GM19397 (cell line): ENCODE data around the gene BMI1.
"Not testable (repeated sequence)": the region's sequence is repeated elsewhere in the genome, so short reads cannot be mapped to it uniquely, and the experiment has no call there.

Experiments
- ATAC-seq: cut with Tn5 transposase; IDR thresholded peaks from one replicate; pipeline ENCODE4 v1.9.1; 2021; ENCODE audit warnings: mild to moderate bottlenecking, moderate library complexity; ENCODE audit not compliant: unreplicated experiment

The BMI1 gene

DNA sequence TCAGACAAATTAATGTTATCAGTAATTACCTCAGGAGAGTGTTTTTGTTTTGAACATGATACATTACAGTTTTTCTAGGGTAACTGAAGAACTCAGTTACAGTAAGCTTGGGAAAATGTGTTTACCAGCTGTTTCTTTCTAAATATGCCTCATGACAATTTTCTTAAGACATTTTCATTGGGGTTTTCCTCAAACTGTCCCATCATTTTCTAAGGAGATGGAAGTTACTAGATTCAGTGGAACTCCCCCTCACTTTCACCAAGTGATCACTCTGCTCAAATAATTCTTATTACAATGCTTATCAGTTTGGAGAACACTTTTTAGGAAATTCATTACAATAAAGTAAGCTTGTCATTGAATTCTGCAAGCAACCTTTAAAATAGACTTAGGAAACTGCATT lies 18.0 kb downstream of the BMI1 start:
- ATAC-seq, result no peak

DNA sequence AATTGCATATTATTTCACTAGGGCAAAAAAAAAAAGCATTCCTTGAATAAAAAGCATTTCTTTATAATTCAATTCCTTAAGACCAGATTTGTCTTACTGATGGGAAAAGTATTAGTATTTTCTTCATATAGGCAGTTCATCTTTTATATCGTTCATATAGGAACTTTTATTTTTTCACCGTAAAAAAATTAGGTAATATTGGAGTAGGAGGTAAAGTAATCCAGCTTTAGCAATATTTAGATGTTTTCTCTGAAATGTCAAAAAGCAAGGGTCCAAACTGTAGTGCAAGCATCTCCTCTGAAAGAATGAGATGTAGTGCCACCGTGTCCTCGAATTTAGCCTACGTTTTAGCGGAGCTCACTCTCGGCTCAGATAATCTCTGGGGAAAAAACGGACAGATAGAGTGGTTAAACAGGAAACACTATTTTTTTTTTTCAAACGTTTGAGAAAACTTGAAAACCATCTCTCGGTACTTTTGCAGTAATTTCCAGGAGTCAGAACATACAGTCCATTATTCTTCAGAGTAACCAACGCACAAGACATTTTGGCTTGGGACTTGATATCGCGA lies 18.9 kb downstream of the BMI1 start:
- ATAC-seq, result no peak

DNA sequence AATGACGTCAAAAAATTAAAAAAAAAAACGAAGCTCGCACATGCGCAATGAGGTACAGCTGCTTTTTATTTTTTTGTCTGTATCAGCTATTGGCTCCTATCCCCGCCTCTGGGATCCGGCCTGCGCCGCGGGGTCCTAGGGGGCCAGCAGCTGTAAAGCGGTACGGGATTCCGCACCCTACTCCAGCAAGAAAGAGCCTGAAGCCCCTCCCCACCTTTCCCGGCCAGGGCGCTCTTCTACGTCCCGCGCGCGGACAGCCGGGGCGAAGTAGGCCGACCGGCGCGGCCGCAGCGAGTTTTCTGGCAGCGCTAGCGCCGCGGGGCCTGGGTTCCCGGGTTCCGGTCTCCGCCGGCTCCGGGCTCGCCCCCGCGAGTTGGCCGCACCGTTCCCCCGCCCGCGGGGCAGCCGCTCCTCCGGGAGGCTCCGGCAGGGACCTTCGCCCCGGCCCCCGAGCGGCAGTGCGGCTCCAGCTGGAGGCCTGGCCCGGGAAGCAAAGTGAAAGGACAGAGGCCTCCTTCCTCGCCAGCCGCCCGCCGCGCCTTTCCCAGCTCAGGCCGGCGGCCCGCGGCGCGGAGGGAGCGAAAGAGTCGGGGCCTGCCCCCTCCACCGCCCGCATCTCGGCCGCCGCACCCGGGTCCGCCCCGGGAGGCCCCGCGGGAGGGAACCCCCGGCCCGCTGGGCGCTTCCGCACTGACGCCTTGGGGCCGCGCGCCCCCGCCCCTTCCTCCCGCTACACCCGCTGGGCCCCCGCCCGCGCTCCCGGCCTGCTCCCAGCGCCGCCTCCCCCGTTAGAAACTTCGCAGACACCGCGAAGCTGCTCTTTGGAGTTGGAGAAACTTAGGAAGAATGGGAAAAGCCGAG lies 19.7 kb downstream of the BMI1 start:
- ATAC-seq, result peak; percentile 54

DNA sequence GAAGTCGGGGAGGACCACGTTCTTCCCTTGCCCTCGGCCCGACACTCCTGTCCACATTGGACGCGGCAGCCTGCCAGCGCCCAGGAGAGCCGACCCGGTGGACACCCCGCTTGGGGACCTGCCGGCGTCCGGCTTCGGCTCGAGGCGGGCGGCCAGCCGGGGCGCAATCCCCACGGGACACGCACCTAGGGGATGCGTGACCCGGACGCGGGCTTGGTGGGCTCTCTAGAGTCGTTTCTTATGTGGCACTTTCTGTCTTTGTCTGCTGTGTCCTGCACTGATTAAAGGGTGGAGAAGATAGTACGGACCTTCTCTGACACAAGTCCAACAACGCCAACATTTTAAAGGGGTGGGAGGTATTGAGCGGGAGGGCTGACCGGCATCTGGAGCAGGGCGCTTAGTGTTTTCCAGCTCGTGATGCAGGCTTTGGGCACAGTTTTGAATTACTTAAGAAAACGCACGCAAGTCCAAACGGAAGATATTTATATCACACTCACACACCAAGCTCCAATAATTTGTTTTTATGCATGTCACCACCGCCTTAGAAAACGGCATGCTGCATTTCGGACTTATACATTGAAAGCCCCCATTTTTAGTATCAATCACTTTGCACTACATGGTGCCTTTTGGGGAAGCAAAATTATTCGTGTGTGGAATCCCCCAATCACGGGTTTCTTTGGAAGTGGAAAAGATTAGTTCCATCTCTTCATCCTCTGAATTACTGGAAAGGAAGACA lies 20.5 kb downstream of the BMI1 start:
- ATAC-seq, result peak; percentile 21

DNA sequence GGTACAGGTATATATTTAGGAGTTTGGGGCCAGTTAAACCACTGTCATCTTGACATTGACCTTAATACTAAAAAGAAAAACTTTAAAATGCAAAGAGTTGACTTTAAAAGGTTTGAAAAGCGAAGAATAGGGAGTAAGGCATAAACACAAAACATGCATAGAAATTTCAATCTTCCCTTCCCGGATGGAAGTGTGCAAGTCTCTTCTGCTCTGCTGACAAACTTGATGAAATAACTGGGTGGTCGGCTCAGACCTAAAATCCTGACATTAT lies 21.0 kb downstream of the BMI1 start:
- ATAC-seq, result no peak

DNA sequence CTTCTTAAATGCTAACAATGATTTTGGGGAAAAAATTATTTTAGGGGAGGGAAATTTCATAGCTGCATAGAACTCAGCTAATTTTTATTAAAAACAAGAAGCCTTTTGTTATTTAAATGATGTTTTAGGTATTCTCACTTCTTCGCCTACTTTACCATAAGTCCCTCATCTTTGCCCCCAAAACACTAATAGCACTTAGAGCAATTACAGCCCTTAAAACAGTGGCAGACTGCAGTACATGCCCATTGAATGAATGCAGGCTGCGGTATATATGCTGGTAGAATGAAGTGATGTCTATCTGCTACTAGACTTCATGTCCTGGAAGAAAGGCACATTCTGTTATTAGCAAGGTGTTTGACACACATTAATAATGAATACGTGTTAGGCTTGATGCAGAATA lies 21.5 kb downstream of the BMI1 start:
- ATAC-seq, result no peak

DNA sequence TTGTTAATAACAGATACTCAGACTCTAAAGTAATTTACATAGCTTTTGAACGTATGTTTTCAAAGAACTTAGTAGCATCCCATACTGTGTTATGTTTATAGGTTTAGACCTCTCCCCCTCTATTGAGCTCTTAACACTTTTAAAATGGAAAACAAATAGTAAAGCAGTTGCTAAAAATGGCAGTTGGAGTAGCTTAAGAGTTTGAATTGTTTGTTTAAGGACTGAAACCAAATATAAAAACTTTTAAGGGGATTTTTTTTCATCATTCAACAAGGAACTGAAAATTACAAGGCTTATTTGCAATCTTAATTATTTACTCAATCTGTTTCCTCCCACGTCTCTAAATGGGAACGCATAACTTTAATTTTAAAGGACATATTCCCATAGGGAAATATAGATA lies 22.8 kb downstream of the BMI1 start:
- ATAC-seq, result no peak

DNA sequence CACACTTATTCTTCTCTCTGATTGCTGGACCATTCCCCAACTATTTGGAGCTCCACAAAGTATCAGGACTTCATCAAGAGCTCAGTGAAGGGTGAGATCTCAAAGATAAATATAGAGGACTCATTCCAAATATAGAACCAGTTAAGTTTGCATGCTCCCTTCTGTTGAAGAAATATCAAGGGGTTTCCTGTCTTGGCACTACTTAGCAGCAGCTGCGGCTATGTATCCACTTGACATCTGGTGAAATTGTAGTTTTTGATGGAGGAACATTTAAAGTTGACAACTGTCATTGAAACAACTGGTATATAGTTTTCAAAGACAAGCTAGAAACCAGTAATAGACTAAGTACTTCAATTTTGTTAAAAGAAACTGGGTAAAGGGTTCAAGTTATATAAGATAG lies 23.4 kb downstream of the BMI1 start:
- ATAC-seq, result no peak

DNA sequence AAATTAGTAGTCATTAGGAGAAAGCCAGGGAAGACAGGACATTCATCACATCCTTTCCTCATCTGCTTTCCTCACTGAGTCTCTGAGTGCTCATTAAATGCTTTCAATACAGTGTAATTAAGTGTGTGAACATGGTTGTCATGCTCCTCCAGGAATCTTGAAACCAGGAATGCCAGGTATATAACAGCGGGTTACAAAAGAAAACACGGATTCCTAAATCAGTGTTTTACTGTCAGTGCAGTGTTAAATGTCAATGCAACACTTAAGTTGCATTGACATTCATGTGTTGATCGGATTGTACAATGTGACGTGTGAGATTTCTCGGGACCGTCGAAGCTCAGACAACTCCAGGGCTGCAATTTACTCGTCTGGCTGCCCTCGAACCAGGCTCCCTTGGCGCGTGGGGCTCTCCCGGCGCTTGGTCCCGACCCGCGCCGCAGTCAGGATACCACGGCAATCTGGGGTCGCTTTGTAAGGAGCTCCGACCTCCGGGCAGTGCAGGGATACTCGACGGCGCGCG lies 23.9 kb downstream of the BMI1 start:
- no peak for ATAC-seq

DNA sequence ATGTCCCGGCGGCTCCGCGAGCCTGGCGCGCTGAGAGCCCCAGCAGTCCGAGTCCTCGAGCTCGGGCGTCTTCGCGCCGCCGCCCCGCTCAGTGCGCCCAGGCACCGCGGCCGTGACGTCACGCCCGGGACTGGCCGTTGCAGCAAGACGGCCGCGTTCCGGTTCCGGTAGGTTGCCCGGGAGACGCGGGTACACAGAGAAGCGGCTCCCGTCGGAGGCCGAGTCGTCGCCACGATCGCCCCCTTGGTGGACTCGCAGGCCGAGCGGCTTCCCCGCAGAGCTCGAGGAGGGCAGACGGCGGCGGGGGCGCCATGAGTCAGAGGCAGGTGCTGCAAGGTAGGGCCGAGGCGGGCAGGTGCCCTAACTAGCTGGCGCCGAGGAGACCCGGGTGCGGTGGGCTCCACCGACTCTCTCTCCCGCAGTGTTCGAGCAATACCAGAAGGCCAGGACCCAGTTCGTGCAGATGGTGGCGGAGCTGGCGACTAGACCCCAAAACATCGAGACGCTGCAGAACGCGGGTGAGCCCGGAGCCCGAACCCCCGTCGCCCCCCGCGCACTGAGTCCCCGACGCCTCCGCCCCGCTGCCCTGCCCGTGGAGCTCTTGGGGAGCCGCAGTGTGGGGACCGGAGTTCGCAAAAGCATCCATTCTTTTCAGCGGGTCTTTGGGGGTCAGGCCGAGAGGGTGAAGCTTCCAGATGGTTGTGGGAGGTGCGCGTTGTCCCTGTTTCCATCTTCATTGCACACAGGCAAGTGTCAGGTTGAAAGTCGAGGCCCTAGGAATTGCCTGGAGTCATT lies 24.6 kb downstream of the BMI1 start, which contains the start of gene SPAG6:
Gene SPAG6 (plus strand): TSS at position 196 of the 795 bp plus-strand sequence. CDS start 116 bp downstream, at position 312.
- ATAC-seq, result peak; percentile 31

DNA sequence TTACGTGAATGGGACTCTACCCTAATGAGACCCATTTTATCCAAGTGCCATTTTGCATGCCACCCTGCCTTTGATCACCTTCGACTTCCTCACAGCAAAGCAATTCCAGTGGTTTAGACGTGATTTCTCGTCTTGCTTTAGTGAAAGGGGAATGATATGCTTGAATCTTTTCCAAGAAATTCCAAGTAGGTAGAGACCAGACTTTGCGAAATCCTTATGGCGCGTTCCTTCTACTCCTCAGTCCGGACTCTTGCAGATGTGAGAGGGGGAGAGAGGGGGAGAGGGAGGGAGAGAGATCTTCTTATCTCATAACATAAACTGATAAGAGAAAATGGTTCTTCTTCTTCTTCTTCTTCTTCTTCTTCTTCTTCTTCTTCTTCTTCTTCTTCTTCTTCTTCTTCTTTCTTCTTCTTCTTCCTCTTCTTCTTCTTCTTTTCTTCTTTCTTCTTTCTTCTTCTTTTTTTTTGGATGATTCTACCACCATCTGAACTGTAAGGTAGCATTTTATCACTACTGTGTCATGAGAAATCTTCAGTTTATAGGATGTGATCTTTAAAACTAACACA lies 25.3 kb downstream of the BMI1 start:
- ATAC-seq, result no peak

DNA sequence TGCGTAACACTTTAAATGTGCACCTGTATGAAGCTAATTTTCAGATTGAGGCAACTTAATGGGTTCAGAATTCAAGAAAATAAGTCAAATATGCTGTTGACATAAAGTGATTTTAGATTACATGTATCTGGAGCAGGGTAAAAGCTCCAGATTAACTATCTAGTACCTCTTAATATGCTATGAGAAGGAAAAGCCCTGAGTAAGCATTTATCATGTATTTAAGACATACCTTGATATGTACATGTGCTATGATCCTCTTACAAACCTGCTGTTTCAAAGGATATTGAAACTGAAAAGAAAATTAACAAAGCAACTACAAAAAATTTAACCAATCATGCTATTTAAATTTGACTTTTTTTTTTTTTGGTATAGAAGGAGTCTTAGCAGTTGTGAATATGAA lies 28.9 kb downstream of the BMI1 start:
- ATAC-seq, result no peak

DNA sequence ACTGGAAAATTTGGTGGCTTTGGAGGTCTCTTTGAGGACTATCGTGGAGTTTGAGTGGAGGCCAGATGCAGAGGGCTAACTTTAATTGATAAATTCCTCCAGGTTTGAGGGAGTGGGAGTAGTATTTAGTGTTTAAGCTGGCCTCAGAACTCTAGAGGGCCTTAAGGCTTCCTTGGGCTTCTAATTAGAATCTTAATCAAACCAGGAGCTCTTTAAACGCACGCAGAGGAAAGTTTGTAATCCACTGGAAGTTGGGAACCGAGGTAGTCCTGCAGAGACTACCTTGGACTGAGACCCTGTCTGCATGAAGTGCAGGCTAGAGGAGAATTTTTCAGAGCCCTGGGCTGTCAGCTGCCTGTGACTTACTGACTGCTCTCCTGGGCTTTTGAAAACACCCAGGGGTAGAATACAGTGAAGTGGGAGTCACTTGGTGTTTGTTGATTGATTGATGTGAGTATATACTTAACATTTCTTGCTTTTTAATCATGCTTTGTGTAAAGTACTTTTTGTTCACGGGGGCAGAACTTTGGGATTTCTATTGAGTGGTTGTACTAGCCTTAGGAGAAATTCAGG lies 30.3 kb downstream of the BMI1 start:
- ATAC-seq, result no peak

DNA sequence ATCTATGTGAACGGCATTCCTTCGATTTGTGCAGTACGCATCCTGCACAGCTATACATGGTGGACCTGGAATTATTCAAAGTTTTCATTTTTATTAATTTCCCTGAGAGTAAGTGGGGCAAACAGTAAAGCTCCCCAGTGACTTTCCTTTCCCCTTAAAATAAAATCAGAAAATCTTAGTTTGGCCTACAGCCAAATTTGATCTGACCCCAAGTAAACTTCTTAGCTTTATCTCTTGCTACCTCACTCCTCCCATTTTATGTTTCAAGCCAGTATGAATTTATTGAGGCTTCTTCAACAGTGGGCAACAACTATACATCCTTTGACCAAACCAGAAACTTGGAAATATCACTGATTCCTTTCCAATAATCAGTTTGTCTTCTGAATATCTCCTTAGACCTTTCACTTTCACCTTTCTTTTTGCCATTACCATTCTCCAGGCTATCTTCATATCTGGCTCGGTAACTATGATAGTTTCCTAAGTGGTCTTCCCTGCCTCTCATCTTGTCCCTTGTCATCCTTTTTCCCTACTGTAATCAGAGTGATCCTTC lies 35.5 kb downstream of the BMI1 start:
- ATAC-seq, result no peak

DNA sequence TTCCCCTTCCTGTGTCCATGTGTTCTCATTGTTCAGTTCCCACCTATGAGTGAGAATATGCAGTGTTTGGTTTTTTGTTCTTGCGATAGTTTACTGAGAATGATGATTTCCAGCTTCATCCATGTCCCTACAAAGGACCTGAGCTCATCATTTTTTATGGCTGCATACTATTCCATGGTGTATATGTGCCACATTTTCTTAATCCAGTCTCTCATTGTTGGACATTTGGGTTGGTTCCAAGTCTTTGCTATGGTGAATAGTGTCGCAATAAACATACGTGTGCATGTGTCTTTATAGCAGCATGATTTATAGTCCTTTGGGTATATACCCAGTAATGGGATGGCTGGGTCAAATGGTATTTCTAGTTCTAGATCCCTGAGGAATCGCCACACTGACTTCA lies 36.9 kb downstream of the BMI1 start:
- not testable (repeated sequence) for ATAC-seq

DNA sequence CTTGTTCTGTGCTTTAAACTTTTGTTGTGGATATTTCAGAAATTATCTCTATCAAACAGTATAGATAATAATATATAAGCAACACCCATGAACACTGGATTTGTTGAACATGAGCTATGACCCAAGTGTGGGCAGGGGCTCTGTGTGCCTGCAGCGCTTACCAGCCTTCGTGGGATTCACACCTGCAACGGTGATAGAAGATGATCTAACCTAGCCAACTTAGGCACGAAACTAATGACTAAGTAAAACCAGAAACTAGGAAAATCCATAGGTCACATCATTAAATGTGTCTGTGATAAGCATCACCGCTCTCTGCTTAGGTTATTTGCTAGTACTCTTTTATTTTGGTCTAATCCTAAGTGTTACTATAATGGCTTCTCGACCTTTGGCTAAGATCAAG lies 42.4 kb downstream of the BMI1 start:
- no peak for ATAC-seq

DNA sequence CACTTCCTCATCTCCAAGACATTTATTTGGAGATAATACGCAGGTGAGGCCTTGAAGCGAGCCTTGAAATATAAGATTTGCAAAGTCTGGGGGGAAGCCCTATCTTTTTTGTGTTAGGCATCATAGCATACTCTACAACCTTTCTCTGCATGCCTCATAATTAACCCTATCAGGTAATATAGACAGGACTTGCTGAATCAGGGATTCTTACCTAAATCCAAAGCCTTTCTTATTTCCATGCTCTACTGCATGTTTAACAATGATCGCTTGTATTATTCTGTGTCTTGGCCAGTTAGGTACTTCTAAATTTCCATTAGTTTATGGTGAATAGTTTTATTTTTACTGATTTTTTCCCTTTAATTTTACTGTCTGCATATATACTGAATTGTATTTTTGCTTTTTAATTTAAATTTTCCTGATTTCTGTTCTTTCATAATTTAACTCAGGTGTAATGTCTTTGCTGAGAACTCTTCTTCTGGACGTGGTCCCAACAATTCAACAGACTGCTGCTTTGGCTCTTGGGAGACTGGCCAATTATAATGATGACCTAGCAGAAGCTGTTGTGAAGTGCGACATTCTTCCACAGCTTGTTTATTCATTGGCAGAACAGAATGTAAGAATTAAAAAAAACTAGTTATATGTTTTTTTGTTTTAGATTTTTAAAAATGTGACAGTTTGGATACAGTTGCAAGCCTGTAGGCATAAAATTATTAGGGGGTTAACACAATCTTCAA lies 43.7 kb downstream of the BMI1 start:
- ATAC-seq, result no peak

DNA sequence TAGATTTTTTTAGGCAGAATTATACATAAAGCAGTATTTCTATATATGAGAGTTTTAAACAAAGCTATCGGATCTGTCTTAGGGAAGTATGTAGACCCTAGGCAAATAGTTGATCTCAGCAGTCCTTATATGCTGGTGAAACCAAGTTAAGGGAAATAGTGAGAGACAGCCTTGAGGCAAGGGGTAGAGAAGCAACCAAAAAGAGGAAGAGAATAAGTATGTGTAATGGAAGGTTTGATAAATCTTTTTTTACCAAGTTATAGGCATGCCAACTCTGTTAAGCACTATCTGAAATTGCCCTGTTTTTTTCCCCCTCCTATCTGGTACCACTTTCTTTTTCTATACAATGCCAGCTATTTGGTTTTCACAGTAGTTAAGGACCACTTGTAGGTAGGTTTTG lies 44.3 kb downstream of the BMI1 start:
- ATAC-seq, result no peak

DNA sequence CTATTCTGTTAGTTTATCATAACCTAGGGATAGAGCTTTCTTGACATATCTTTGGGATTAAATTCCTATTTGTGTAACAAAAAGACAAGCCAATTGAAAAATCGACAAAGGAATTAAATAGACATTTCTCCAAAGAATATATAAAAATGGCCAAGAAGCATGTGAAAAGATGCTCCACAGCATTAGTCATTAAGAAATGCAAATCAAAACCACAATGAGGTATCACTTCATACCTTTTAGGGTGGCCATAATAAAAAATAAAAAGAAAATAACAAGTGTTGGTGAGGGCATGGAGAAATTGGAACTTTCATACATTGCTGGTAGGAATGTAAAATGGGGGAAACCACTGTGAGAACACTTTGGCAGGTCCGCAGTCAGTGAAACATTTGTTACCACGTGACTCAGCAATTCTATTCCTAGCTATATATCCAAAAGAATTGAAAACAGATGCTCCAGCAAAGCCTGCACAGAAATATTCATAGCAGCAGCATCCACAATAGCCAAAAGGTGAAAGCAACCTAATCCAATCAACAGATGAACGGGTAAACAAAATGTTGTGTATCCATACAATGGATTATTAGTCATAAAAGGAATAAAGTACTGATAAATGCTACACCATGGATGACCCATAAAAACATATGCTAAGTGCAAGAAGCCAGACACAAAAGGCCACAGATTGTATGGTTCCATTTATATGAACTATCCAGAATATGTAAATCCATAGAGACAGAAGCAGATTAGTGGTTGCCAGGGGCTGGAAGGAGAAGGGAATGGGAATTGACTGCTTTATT lies 44.9 kb downstream of the BMI1 start:
- ATAC-seq, result no peak
